Ascending aorta (tissue), 2 donors: ENCODE measurements around the gene LRRC58. TPM values are rescaled to one million over a fixed set of nuclear protein-coding genes. Genes with fewer than 3 reads are reported as not detected.
"Not testable (repeated sequence)": the region's sequence is repeated elsewhere in the genome, so short reads cannot be mapped to it uniquely, and the experiment has no call there.

Experiments used
- DNase-seq, 2 donors: peaks; one replicate each; pipeline ENCODE4 v3.0.0-alpha.2; 2019; ENCODE audit warnings: low spot score in 2 of 2
- H3K27ac ChIP-seq, 2 donors: fragments of 200-600 bp; sonication (generic); one replicate each; pipeline ENCODE4 v1.5.1; 2016 to 2017; ENCODE audit warnings: mild to moderate bottlenecking in 1 of 2
- H3K27me3 ChIP-seq: fragments of 200-600 bp; sonication (generic); one replicate; pipeline ENCODE4 v1.5.1; 2017
- H3K36me3 ChIP-seq, 2 donors: fragments of 200-600 bp; sonication (generic); one replicate each; pipeline ENCODE4 v1.5.1; 2016
- H3K4me1 ChIP-seq, 2 donors: fragments of 200-600 bp; sonication (generic); one replicate each; pipeline ENCODE4 v1.5.1; 2016 to 2017; ENCODE audit warnings: mild to moderate bottlenecking in 1 of 2
- H3K4me3 ChIP-seq, 2 donors: fragments of 200-600 bp; sonication (generic); one replicate each; pipeline ENCODE4 v1.5.1; 2016 to 2017; ENCODE audit warnings: mild to moderate bottlenecking in 1 of 2
- H3K9me3 ChIP-seq, 2 donors: fragments of 200-600 bp; sonication (generic); one replicate each; pipeline ENCODE4 v1.5.1; 2016
- intact Hi-C: fragments of 100-400 bp; cut with DNase I; formaldehyde crosslinking; loops from one replicate; pipeline ENCODE4 v1.15.1; 2023
- total RNA-seq: library from RNA; depleted of rRNA; stranded (reverse); fragments of >200 nt; gene quantifications from one replicate; pipeline ENCODE4 v1.1.0, GENCODE V29; 2016
- TF ChIP-seq, protein P1 (sequence below), 3 experiments: fragments of 200-600 bp in 2 of 3; fragments of 450-650 bp in 1 of 3; sonication (generic) in 2 of 3; IDR thresholded peaks; one replicate each; pipeline ENCODE4 v1.5.1; 2016 to 2019; ENCODE audit warnings: antibody characterized with exemption in 3 of 3, mild to moderate bottlenecking in 1 of 3, moderate library complexity in 1 of 3

Gene LRRC58
- total RNA-seq, 1 donor from 2014 or later = 14.7 TPM

DNA sequence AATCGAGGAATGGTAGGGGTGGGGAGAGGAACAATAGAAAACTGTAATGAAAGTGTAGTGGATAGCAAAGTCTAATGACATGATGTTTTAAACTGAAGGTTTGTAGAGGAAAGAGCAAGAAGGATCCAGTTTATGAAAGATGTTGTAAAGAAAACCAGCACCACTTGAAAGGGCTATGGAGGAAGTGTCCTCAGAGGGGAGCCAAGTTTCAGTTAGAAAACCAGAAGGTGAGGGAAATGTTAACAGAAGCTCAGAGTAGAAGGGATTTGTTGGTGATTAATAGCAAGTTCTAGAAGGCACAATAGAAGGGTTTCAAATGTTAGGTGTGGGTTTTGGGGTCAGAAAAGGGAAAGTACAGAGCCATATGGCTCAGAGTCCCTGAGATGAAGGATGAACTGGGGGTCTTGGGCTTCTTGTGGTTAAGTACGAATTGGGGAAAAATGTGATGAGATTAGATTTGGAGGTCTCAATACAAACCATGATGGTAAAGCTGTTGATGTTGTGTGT lies 33.8 kb upstream of the LRRC58 start:
- Histone ChIP-seq H3K27ac (no peak overlapping the region), H3K27me3 (no peaks in the 10 kb centered on the region), H3K4me1 (no peaks in the 10 kb centered on the region), H3K4me3 (no peak overlapping the region), H3K36me3 (peaks cover 0 to 3% of the 10 kb centered on the region in 2 donors), H3K9me3 (no peaks in the 10 kb centered on the region)
- intact Hi-C loops = no loop called here
- DNase-seq = no peak
- TF ChIP-seq, protein P1, sequence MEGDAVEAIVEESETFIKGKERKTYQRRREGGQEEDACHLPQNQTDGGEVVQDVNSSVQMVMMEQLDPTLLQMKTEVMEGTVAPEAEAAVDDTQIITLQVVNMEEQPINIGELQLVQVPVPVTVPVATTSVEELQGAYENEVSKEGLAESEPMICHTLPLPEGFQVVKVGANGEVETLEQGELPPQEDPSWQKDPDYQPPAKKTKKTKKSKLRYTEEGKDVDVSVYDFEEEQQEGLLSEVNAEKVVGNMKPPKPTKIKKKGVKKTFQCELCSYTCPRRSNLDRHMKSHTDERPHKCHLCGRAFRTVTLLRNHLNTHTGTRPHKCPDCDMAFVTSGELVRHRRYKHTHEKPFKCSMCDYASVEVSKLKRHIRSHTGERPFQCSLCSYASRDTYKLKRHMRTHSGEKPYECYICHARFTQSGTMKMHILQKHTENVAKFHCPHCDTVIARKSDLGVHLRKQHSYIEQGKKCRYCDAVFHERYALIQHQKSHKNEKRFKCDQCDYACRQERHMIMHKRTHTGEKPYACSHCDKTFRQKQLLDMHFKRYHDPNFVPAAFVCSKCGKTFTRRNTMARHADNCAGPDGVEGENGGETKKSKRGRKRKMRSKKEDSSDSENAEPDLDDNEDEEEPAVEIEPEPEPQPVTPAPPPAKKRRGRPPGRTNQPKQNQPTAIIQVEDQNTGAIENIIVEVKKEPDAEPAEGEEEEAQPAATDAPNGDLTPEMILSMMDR (IDR thresholded peaks at IDR 0.05) = no peak

DNA sequence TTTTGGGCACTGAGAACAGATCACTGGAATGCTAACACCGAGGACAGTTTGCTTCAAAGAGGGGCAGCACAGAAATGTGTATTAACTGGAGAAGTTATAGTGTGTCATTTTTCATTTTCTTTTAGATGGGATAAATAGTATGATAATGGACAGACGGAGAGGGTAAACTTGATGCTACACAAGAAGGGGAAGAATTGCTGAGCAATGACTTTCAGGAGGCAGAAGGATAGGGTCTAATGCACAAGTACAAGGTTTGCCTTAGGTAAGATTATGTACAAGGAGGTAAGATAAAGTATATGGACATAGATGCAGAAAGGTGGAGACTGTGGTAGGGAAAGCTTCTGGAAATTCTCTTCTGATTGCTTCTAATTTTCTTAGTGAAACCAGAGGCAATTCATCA lies 32.3 kb upstream of the LRRC58 start:
- Histone ChIP-seq H3K4me1 (no peaks in the 10 kb centered on the region), H3K4me3 (no peak overlapping the region), H3K9me3 (no peaks in the 10 kb centered on the region), H3K36me3 (peaks cover 0 to 1% of the 10 kb centered on the region in 2 donors), H3K27me3 (no peaks in the 10 kb centered on the region), H3K27ac (no peak overlapping the region)
- TF ChIP-seq, protein P1 (IDR thresholded peaks at IDR 0.05) = no peak
- DNase-seq = no peak
- intact Hi-C loops = no loop called here

DNA sequence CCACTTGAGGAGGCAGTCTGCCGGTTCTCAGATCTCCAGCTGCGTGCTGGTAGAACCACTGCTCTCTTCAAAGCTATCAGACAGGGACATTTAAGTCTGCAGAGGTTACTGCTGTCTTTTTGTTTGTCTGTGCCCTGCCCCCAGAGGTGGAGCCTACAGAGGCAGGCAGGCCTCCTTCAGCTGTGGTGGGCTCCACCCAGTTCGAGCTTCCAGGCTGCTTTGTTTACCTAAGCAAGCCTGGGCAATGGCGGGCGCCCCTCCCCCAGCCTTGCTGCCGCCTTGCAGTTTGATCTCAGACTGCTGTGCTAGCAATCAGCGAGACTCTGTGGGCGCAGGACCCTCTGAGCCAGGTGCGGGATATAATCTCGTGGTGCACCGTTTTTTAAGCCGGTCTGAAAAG lies 28.8 kb upstream of the LRRC58 start:
- H3K4me1 ChIP-seq, H3K27me3 ChIP-seq, H3K4me3 ChIP-seq, H3K27ac ChIP-seq, H3K9me3 ChIP-seq, H3K36me3 ChIP-seq, intact Hi-C loops, DNase-seq: not testable (repeated sequence)

DNA sequence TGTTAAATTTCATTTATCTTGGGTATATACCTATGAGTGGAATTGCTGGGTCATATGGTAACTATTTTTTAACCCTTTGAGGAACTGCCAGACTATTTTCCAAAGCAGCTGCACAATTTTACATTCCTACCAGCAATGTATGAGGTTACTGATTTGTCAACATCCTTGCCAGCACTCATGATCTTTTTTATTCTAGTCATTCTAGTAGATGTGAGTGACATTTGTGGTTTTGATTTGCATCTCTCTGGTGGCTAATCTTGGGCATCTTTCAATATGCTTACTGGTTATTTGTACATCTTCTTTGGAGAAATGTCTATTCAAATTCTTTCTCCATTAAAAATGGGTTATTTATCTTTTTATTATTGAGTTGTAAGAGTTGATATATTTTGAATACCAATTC lies 21.3 kb upstream of the LRRC58 start:
- H3K4me1 ChIP-seq = no peaks in the 10 kb centered on the region
- no peaks in the 10 kb centered on the region for H3K9me3 ChIP-seq
- no peak overlapping the region for H3K27ac ChIP-seq
- H3K4me3 ChIP-seq = no peak overlapping the region
- TF ChIP-seq, protein P1 (IDR thresholded peaks at IDR 0.05) = no peak
- no peak for DNase-seq
- H3K36me3 ChIP-seq = no peaks in the 10 kb centered on the region
- intact Hi-C loops = no loop called here
- no peaks in the 10 kb centered on the region for H3K27me3 ChIP-seq

DNA sequence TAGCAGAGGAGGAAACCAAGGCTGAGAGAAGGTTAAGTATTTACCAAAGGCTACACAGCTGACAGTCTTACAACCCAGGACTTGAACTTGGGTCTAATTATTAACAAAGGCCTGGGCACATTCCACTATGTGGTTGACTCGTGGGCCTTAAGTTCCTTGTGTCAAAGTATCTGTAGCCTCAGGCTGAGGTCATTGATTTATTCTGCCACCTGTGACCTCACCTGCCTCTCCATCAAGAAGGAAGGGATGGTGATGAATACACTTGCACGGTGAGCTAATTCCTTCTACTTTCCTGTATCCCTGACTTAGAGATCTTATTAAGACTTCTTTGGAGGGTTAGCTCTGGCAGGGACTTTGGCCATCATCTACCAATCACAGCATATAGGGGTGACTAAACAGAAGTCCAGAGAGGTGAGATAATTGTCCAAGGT lies 19.9 kb upstream of the LRRC58 start:
- H3K27me3 ChIP-seq = no peaks in the 10 kb centered on the region
- no peaks in the 10 kb centered on the region for H3K9me3 ChIP-seq
- no peak for DNase-seq
- no peaks in the 10 kb centered on the region for H3K4me1 ChIP-seq
- no peak overlapping the region for H3K27ac ChIP-seq
- H3K36me3 ChIP-seq = no peaks in the 10 kb centered on the region
- TF ChIP-seq, protein P1 (IDR thresholded peaks at IDR 0.05) = no peak
- no peak overlapping the region for H3K4me3 ChIP-seq
- intact Hi-C loops = no loop called here

DNA sequence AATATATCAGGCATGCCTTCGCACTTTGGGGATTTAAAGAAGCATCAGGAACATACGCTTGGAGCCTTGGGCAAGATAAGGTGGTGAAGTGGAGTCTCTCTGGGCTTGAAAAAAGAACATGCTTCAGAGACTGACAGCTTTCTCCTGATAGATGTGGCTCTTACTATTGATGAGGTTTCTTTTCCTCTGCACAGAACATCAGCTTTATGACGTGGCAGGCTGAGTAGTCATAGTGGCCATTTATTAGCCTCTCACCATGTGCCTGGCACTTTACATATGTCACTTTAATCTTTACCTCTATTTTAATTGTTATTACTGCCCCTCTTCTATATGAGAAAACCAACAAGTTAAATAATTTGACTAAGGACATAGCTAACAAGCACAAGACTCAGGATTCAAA lies 19.0 kb upstream of the LRRC58 start:
- intact Hi-C loops = no loop called here
- H3K27ac ChIP-seq = no peak overlapping the region
- no peaks in the 10 kb centered on the region for H3K9me3 ChIP-seq
- TF ChIP-seq, protein P1 (IDR thresholded peaks at IDR 0.05) = no peak
- H3K4me3 ChIP-seq = no peak overlapping the region
- no peaks in the 10 kb centered on the region for H3K4me1 ChIP-seq
- no peaks in the 10 kb centered on the region for H3K36me3 ChIP-seq
- no peaks in the 10 kb centered on the region for H3K27me3 ChIP-seq
- no peak for DNase-seq
